HG03378 (cell line): ENCODE data around the gene C1orf167.

Experiments used
- ATAC-seq: cut with Tn5 transposase; IDR thresholded peaks from one replicate; pipeline ENCODE4 v1.9.1; 2021; ENCODE audit warnings: mild to moderate bottlenecking, moderate library complexity; ENCODE audit not compliant: unreplicated experiment

The C1orf167 gene

DNA sequence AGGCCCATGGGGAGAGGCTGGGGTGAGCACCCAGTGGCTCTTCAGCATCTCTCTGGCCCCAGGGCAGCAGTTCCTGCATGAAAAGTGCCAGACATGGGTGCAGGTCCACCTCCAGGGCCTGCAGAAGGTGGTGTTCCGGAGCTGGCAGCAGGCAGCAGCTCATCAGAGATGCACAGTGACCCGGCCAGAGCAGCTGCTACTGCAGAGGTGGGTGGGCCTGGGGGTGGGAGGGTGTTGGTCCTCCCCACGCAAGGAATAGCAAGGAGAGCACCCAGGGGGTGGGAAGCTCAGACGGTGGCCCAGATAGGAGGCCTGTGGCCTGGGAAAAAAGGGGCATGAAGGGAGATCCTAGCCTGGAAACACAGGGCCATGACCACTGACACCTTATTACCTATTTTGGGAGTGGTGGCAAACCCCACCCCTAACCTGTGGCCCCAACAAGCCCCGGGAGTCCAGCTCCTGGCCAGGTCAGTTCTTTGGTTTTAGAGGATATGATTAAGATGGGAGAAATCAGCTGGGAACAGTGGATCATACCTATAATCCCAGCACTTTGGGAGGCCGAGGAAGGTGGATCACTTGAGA is 20.2 kb downstream of the C1orf167 start:
- ATAC-seq, result no peak

DNA sequence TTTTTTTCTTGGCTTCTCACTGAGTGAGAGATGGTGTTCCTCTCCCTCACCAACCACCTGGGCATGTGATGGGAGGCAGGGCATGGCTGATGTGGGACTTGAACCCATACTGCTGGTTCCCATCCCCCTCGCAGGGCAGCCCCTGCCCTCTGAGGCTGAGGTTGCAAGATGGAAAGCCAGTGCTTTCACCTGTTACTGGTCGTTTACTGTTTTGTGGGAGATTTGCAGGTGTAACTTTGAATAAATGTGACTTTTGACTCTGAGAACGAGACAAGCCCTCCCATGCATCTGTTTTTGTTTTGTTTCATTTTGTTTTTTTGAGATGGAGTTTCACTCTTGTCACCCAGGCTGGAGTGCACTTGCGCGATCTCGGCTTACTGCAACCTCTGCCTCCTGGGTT is 21.6 kb downstream of the C1orf167 start:
- no peak for ATAC-seq

DNA sequence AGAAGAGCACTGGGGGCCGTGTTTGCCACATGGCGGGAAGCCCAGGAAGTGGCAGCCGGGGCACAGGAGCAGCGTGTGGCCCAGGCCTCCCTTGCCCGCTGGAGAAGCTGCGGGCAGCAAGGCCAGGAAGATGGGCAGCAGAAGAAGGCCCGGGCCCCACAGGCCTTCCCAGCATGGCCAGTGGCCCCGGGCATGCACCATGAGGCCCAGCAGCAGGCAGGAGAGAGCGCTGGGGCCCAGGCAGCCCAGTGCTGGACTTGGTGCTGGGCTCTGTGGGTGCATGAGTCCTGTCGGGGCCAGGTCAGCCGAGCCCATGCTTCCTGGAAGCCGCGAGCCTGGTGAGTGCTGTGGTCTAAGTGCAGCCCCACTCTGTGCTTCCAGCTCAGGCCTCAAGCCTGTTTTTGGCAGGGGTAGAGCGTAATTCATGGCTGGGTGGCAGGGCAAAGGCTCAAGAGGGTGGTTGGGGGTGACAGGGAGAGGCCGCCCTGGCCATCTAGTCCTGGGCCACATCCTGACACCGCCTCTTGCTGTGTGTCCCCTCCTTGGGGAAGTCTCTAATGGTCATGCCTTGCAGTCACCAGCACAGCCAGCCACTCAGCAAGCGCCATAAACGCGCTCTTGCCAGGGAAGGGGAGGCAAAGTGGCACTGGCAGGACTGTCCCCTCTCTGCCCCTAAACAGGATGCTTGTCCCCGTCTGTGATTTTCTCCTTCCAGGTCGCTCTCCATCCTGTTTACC is 22.4 kb downstream of the C1orf167 start:
- no peak for ATAC-seq

DNA sequence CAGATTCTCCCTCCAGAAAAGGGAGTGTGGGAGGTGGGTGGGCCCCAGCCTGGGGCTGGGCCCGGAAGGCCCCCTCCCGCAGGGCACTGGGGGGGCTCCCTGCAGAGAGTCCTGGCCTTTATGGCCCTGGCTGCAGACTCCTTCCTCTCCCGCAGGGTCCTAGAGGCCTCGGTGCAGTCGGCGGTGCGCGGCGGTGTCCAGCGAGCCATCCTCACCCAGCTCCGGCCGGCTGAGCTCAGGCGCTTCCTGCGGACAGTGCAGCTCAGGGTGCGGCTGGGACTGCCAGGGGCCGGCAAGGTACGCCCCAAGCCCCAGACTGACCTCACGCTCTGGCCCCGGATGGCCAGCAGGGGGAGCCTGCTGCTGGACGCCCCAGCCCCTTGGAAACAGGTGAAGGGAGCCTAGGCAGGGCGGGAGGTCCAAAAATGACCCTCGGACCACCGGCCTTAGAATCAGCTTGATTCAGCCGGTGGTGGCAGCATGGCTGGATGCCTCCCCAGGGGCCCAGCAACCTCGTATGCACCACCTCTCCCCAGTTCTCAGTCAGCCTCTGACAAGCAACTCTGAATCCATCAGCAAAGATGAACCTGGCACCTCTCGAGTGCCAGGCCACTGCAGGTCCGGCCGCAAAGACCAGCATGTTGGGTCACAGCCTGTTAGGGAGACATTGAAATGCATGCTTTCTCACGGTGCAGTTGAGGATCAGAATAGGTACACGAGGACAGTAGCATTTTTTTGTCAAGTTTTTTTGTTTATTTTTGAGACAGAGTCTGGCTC is 23.2 kb downstream of the C1orf167 start:
- no peak for ATAC-seq

DNA sequence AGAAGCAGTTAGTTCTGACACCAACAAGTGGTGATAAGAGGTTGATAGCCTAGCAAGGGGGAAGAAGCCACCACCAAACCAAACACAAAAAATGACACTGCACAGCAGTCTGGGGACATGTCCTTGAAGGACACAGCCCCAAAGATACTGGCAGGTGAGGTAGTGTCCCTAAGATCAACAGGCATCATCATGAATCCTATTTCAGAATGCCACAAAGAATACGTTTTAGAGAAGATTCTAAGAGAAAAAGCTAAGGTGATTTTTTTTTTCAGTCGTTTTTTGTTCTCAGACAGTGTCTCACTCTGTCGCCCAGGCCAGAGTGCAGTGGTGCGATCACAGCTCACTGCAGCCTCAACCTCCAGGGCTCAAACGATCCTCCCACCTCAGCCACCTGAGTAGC is 24.2 kb downstream of the C1orf167 start:
- ATAC-seq, result no peak

DNA sequence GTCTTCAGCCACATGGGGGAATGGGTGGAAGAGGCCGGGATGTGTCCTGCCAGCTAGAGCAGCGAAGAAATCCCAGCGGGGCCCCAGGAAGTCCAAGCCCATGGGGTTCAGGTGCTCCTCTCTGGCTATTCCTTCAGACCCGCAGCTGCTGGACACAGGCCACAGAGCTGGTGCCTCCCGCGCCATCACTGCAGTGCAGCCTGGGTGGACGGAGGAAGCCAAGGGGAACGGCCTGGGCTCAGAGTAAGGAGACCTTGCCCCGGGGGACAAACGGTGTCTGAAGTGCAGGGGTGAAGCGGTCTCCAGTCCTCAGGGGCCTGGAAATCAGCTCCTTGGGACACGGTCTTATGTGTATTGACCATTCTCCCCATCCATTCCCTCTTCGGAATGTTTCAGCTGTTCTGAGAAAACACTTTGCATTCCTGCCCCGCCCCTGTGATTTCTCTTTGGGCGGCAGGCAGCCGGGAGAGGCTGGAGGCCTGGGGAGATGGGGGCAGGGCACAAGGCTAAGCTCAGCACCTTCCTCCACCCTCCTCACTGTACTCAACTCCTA is 25.3 kb downstream of the C1orf167 start:
- no peak for ATAC-seq

DNA sequence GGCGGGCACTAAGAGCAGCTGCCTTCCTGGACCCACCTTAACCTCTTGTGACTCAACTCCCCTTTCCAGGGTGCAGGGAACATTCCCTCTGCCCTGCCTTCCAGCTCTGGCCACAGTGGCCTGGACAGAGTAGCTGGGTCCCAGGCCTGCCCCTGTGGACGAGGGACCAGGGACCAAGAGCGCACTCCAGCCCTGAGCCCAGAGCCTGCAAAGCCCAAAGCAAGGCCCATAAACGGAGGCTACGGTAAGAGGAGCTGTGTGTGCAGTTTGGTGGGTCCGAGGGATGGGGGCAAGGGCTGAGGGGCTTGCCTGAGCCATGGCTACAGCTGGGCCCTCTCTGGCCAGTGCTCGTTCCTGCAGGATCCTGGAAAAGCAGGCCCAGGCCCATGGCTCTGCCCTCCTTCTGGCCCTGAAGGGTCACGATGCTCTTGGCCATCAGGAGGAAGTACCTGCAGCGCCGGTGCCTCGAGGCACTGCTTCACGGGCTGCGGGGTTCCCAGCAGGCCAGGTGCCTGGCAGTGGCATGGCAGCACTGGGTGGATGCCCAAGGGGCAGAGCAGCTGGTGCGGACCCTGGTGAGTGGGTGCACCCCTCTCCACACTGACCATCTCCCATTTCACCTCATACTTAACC is 25.9 kb downstream of the C1orf167 start:
- ATAC-seq, result no peak

DNA sequence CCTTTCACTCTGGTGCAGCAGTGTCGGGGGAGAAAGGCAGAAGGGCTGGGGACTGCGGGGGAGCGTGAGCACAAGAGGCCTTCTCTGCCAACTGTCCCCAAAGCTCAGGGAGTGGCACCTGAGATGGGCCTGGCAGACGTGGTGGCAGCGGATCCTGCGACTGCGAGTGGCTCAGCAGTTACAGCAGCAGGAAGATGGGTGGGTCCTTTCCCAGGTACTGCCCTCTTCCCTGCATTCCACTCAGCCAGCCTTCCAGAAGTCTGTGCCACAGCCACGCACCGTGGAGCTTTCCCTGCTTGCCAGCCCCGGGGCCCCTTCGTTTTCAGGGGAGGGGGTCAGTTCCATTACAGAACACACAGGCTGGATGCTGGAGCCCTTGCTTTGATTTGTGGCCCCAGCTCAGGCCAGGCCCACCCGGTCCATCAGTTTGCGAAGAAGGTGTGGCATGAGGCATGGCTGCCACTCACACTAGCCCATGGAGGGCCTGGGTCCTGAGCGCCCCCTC is 26.6 kb downstream of the C1orf167 start:
- no peak for ATAC-seq

DNA sequence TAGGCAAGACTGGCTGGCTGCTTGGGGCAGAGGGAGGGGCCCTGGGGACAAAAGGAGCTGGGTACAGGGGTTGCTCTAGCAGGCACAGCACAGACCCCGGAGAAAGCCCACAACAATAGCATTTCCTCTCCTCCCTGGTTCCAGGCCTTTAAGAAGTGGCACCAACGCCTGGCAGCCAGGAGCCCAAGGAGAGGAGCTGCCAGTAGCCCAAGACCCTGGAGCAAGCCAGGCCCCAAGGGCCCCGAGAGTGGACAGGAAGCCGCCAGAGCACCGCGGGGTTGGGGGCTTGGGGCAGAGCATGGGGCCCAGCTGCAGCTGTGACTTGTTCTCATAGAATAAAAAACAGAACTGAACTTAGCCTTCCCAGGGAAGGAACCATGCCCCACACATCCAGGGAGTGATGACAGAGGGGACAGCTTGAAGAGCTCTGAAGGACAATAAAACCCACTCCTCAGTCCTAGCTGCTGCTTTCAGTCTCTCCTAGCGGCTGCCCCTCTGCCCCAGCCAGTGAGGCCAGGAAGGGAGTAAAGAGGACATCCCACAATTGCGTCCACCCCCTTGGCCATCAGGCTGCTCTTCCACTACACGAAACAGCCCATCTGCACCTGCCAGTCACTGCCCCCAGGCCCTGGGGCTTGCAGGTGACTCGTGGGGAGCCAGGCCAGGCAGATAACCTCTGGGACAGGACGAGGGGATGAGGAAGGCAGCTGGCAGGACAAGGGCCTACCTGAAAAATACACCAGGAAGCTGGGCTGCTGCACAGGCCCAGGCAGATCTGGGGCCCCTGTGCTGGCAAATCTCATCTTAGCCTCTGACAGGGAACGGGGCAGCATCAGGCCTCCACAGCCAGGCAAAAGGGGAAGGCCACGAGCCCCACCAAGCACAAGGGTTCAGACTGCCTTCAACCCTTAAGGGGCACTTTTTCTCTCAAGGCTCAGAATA is 27.4 kb downstream of the C1orf167 start:
- no peak for ATAC-seq

DNA sequence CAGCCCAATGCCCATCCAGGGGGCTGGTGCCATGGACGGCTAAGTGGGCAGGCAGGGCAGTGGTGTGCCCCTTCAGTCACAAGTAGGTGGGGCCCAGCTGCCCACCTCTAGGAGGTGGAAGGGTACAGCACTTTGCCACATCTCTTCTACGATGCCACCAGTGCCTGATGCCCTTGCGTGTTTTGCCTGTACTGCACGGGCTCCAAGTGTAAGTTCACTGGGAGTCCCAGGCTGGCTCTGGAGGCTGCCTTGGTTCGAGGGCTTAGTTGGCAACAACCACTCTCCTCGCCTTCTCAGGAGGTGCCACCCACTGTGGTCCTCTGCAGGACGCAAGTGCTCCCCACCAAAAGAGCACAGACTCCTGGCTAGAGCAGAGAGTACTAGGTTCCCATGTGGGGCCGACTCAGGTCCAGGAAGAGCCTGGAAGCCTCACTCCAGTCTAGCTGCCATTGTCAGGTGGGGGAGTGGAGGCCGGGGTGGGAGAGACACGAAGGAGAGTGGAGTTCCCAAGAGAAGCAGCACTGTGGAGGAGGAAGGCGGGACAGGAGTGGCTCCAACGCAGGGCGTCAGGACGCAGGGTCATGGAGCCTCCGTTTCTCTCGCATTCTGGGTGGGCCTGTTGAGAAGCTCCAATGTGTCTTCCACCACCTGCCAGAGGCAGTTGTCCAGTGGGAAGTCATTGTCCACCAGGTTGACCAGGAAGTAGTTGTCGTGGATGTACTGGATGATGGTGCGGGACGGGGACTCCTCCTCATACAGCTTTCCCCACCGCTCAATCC is 28.3 kb downstream of the C1orf167 start:
- ATAC-seq, result no peak

DNA sequence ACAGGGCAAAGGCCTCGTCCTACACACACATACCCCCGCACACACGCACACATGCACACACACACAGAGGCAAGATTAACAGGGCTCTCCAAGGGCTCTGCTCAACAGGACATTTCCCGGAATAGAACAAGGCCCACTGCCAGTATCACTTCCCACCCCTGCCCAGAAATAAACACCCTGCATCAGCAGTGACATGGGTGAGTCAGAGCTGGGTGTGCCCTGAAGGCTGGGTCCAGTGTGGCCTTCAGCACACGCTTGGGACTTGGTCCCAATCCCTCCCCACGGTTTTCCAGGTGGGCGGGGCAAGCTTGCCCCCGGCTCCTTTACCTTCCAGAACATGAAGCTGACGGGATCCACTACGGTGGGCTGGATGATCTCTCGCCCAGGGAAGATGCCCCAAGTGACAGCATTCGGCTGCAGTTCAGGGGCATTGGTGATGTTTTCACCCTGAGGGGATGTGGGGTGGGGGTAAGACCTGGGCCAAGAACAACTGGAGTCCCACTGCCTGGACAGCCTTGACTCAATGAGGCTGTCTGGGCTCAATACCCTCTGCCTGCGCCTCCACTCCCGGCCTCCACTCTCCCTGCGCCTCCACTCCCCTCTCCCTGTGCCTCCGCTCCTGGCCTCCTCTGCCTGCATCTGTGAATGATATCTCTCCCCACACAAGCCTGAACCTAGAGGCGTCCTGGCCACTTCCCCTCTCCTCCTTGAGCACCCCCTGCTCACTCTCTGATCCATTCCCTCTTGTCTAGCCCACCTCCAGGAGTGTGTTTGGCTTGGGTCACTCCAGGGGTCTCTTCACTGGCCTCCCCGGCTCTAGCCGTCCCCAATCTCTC is 29.1 kb downstream of the C1orf167 start:
- no peak for ATAC-seq

DNA sequence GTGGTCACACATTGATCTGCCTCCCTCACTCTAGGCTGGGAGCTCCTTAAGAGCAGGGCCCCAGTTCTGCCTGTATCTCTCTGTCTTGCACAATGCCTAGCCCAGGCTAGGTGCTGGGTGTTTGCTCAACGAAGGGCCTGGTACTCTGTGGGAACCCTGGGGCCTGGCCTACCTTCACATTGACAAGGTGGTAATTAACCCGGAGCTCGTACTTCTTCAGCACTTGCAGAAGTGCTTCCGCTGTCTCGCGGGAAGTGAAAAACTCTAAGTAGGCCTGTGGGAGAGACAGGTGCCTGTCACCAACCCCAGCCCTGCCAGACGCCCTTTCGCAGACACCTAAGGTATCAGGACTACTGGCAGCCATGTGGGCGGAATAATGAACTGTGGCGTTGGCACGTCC is 30.1 kb downstream of the C1orf167 start:
- no peak for ATAC-seq

DNA sequence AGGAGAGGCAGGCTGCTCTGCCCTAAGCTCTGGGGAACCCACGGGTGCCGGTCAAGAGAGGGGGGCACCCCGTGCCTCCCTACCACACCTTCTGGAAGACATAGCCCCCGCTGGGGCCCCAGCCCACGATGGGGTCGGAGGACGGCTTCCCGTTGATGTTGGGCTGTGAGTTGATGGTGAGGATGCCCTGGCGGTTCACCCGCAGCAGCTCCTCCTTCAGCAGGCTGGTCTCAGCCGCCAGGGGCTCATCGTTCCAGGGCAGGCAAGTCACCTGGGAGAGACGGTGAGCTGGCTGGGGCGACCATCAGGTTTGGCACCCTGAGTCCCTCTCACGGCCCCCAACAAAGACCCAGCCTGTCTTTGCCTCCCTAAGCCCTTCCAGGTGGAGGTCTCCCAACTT is 31.8 kb downstream of the C1orf167 start:
- ATAC-seq, result no peak

DNA sequence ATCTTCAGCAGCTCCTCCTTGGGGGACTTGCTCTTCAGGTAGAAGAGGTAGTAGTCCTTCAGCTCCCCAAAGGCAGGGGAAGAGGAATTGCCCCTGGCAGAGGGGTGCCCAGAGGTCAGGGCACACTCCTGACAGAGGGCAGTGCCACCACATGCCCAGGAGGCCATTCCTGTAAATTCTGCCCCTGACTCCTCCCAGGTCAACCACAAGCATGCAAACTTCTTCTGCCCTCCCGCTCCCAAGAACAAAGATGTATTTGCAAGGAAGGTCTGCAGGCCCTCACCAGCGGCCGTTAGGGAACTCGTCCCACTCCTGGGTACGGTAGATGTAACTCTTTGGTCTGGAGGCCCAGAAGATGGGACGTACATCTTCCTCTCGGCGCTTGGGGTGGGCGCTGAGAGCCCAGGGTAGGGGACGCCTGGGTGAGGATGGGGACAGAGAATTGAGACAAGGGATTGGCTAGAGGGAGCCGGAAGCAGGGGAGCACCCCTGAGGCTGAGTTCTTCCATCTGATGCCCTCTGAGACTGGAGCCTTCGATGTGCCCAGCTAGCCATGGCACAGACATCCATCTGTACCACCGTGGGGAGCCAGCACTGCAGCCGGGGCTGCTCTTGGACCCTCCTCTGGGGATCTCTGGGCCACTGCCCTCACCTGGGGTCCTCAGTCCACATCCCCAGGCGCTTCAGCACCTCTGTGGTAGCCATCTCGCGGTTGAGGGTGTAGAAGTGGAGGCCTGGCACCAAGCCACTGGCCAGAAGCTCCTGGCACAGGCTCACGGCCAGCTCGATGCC is 32.6 kb downstream of the C1orf167 start:
- ATAC-seq, result no peak

DNA sequence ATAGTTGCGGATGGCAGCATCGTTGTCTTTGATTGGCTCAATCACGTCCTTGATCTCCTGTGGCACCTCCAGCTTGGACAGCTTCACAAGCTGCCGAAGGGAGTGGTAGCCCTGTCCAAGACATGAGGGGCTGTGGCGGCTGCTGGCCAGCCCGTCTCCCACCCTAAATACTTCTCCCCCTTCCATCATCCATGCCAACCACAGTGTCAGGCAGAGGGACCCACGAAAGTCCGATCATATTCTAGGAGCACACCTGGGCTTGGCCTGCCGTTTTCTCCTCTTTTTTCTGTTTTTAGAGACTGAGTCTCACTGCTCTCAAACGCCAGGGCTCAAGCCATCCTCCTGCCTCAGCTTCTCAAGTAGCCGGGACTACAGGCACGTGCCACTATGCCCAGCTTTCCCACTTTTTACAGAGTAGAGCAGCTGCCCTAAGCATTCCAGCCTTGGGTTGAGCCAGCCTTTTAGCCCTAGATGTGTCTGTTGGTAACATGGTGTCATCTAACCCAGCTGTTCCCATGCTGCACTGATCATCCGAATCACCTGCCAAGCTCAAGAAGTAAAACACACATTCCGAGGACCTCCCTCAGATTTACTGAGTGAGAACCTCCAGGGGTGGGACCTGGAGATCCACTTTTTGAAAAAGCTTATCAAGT is 33.4 kb downstream of the C1orf167 start:
- ATAC-seq, result no peak

DNA sequence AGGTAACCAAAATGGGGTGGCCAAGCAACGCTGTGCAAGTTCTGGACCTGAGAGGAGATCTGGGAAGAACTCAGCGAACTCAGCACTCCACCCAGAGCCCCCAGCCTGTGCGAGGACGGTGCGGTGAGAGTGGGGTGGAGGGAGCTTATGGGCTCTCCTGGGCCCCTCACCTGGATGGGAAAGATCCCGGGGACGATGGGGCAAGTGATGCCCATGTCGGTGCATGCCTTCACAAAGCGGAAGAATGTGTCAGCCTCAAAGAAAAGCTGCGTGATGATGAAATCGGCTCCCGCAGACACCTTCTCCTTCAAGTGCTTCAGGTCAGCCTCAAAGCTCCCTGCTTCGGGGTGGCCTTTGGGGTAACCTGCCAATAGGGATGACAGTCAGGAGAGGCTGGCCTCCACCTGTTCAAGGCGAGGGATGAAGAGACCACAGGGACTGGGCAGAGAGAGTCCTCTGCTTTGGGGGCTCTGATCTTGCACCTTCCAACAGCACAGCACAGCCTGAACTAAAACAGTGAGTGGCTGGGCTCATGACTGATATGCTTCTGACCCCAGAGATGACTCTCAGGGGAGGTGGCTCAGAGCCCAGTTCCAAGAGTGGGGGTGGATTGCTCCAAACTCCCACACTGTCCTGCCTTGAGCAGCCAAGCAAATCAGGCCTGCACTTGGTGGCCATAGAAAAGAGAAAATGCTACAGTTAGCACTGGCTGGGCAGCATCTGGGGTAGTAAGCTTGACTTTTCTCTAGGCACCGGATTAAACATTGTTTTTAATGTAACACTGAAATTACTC is 34.2 kb downstream of the C1orf167 start:
- no peak for ATAC-seq
